Measurements from ENCODE around the gene GARNL3.

DNA sequence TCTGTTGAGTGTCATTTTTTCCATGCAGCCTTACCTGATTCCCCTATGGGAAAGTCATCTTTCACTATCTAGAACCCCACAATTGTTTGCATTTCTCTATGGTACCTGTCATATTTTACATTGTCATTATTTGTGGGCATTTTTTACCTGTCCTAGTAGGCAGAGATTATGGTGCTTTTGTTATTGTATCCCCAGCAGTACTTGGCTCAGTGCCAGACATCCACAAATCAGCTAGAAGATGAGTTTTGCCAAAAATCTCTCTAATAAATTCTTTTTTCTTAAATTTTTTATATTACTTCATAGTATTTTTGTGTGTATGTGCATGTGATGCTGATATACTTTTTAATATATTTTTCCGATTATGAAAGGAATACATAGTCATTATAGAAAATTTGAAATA is 13.2 kb downstream of the GARNL3 start:
- TF ChIP-seq, protein P1, sequence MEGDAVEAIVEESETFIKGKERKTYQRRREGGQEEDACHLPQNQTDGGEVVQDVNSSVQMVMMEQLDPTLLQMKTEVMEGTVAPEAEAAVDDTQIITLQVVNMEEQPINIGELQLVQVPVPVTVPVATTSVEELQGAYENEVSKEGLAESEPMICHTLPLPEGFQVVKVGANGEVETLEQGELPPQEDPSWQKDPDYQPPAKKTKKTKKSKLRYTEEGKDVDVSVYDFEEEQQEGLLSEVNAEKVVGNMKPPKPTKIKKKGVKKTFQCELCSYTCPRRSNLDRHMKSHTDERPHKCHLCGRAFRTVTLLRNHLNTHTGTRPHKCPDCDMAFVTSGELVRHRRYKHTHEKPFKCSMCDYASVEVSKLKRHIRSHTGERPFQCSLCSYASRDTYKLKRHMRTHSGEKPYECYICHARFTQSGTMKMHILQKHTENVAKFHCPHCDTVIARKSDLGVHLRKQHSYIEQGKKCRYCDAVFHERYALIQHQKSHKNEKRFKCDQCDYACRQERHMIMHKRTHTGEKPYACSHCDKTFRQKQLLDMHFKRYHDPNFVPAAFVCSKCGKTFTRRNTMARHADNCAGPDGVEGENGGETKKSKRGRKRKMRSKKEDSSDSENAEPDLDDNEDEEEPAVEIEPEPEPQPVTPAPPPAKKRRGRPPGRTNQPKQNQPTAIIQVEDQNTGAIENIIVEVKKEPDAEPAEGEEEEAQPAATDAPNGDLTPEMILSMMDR (IDR thresholded peaks at IDR 0.05): no peak
- TF ChIP-seq POLR2AphosphoS5 (IDR thresholded peaks at IDR 0.05) (no peak), EP300 (IDR thresholded peaks at IDR 0.05) (no peak), POLR2A (IDR thresholded peaks at IDR 0.05; ENCODE audit: low read depth) (no peak)
